Left ventricle myocardium superior (tissue), 1 donor: Measurements from ENCODE around the gene CLDN8. TPM values are rescaled to one million over a fixed set of nuclear protein-coding genes. Genes with fewer than 3 reads are reported as not detected.

ENCODE experiments used
- ATAC-seq: fragments of 200-7000 bp; cut with Tn5 transposase; one replicate; pipeline ENCODE4 v1.9.1; 2020; ENCODE audit warnings: mild to moderate bottlenecking, moderate library complexity
- DNase-seq: peaks from one replicate; pipeline ENCODE4 v3.0.0-alpha.2; 2020
- intact Hi-C: fragments of 100-400 bp; cut with micrococcal nuclease; formaldehyde crosslinking; loops from one replicate; pipeline ENCODE4 v1.11.0; 2022
- total RNA-seq: library from RNA; stranded (reverse); fragmentation: NEBNext Ultra II Directional; extraction: Animal tissue kit (Norgen Biotek cat#: 25700); gene quantifications from one replicate; pipeline ENCODE4 v1.2.1, GENCODE V29; 2021
- donor health status: DM: no; HTN: yes; CAD: no; lungs with severe emphysema.

CLDN8 gene
- total RNA-seq, 1 donor from 2014 or later: not detected

GRCh38 chr21:30209601-30210000 is 6.3 kb downstream of the CLDN8 start:
- no peak for ATAC-seq
- DNase-seq: no peak
- intact Hi-C loops: no loop called here

DNA sequence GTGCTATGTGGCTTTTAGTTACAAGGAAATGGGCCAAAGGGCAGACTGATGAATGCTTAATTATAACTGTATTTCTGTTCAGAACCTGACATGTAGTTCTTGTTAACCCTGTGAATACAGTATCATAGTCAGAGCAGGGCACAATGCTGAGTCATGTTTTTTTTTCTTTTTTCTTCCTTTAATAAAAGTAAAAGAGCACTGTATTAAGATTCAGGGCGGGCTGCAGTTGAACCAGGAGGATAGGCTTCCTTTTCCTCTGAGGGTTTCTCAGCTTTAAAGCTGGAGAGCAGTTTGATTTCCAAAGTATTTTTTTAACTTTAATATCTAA is 8.7 kb downstream of the CLDN8 start:
- intact Hi-C loops: no loop called here
- ATAC-seq: no peak

DNA sequence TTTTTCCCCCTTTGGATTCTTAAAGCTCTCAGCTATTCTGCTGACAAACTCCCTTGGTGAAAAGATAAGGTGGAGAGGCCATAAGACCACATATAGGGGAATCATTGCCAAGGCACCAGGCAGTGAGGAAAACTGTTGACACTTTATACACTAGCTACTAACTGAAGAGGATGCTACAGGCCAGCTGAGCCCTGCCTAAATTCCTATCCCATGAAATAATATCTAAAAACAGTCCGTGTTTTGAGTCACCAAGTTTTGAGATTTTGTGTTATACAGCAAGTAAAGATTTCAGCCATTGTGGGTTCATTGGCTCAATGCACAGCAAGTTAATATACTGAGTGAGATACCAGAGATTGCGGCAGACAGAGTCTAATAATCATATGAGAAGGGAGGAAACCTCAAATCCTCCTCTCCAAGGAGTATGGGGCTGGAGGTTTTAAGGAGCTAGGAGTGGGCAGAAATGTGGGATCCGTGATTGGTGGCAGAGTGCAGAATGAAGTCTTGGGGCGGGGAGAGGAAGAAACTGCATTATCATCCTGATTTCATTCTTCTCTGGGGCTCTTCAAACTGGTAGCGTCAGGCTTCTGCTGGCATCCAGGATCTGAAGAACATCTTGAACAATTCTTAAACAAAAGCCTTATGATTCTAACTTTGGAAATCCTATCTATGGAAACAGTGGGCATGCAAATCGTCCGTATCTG is 9.2 kb downstream of the CLDN8 start:
- intact Hi-C loops: no loop called here
- no peak for ATAC-seq

More for the DNA sequence above, 8.7 kb downstream of the CLDN8 start:
- no peak for DNase-seq

DNA sequence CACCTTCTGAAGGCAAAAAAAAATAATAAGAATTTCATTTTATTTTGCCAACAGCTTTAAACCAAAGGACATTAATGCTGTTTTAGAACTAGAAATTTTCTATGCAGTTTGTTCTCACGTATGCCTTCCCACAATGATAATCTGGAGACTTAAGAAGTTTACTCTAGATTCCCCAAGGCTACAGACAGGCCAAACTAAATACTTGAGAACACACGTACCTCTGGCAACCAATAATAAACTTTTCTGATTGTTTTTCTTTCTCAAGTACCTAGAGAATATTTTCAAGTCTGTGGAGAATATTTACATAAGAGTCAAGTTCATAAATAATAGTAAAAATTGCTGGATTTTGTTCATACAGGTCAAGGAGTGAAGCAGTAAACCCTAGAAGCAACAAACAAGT is 15.9 kb downstream of the CLDN8 start:
- ATAC-seq (no peak), DNase-seq (no peak)
- intact Hi-C loops: no loop called here

More for the DNA sequence above, 9.2 kb downstream of the CLDN8 start:
- no peak for DNase-seq

DNA sequence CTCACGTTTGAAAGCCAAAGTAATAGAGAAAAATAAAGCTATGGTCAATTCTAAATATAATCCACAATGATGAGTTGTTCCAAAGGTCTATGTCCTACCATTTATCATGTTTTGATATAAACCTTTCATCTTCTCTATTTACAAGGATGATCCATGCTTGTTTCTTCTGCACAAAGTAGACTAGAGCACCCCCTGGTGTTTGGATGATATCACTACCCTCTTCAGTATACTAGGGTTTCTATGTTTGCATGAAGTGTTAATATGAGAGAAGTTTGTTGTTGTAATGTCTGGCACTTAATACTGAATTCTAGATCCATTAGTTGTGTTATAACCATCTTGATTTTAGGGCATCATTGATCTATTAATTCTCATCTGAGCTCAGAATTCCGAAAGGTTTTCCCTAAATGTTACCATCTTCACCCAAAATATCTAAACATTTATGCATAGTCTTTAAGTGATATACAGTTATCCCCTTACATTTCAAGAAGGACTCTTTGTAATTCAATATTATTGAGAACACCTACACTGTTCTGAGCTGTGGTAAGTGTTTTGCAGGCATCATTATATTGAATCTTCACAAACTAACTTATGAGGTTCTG is 21.1 kb downstream of the CLDN8 start:
- no peak for DNase-seq
- intact Hi-C loops: no loop called here
- ATAC-seq: no peak

- DNase-seq: no peak
- no peak for ATAC-seq
- intact Hi-C loops: no loop called here
Observed at GRCh38 chr21:30193201-30193600, 22.7 kb downstream of the CLDN8 start.

DNA sequence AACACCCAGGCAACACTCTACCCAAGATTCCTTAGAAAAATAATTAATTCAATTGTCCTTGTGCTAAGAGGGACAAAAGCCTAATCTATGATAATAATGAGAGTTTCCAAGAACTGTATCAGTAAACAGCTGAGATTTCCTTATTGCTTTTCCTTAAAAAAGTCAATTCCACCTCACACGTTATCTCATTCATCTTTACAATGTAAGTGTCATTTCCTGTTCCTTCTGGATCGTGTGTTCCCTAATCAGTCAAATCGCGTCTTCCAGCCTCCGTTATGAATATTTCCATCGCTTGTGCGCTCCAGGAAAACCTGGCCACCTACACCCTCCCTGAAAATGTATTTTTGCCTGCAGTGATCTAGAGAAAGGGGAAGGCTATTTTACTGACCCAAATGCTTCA is 25.3 kb downstream of the CLDN8 start:
- no peak for DNase-seq
- intact Hi-C loops: no loop called here
- no peak for ATAC-seq

- DNase-seq: no peak
- intact Hi-C loops: no loop called here
- no peak for ATAC-seq
Observed at GRCh38 chr21:30189773-30190172, 26.1 kb downstream of the CLDN8 start.

- ATAC-seq: no peak
- intact Hi-C loops: no loop called here
- no peak for DNase-seq
Observed at GRCh38 chr21:30186242-30186641, 29.7 kb downstream of the CLDN8 start.

DNA sequence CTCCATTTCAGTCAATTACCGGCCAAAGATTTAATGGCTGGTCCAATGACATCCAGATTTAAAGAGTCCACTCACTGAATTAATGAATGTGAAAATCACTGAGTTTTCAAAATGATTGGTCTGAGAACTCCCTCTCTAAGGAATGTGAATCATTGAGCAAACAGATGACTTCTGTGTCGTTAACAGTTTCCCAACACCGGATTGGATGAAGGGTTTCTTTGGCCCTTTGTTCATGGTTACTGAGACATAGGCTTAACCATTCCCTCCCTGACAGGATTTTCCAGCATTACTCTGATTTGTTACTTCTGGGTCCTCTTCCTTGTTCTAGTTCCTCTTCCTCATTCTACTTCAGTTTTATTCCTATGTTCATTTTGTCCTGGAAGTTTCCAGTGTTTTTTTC is 47.8 kb downstream of the CLDN8 start:
- no peak for ATAC-seq
- intact Hi-C loops: no loop called here

GRCh38 chr21:30166705-30167104 is 49.2 kb downstream of the CLDN8 start, which contains the start of gene CLDN17:
Gene CLDN17 (minus strand): TSS chr21:30166805. CDS start chr21:30166617, 188 bp downstream.
- DNase-seq (no peak), ATAC-seq (no peak)
- intact Hi-C loops: no loop called here

More for the DNA sequence above, 47.8 kb downstream of the CLDN8 start:
- no peak for DNase-seq

- peak; percentile 8 for DNase-seq
- no peak for ATAC-seq
- intact Hi-C loops: no loop called here
Observed at GRCh38 chr21:30166171-30166570, 49.7 kb downstream of the CLDN8 start.

DNA sequence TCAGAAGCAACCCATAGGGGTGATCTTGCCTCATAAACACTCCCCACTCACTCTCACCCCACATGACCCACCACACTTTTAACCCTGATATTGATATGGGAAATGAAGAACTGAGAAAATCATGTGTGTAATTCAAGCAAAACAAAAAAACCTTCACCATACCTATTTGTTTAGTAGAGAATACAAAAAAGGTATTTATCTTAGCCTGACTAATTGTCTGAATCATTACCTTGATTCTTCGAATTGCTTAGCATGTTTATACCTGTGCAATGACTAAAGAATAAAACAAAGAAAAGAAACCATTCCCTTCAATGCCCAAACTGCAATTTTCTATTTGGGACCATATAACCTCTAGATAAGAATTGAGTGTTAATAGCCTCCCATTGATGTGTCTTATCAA is 51.1 kb downstream of the CLDN8 start:
- intact Hi-C loops: no loop called here
- DNase-seq: no peak
- ATAC-seq: no peak

Other genes starting within 250 kb of the CLDN8 start
- gene CLDN17, start 49.3 kb downstream of the CLDN8 start, total RNA-seq: not detected
- gene KRTAP24-1, start 66.9 kb upstream of the CLDN8 start, total RNA-seq: not detected
- not detected for gene KRTAP25-1, start 73.4 kb upstream of the CLDN8 start, total RNA-seq
- not detected for gene KRTAP26-1, start 104.2 kb upstream of the CLDN8 start, total RNA-seq
- gene KRTAP27-1, start 121.6 kb upstream of the CLDN8 start, total RNA-seq: not detected
- not detected for gene KRTAP23-1, start 132.5 kb upstream of the CLDN8 start, total RNA-seq
- gene KRTAP13-2, start 156.2 kb upstream of the CLDN8 start, total RNA-seq: not detected
- not detected for gene KRTAP13-1, start 179.9 kb upstream of the CLDN8 start, total RNA-seq
- gene KRTAP13-3, start 209.8 kb upstream of the CLDN8 start, total RNA-seq: not detected
- gene KRTAP13-4, start 214.1 kb upstream of the CLDN8 start, total RNA-seq: not detected
- not detected for gene KRTAP15-1, start 224.2 kb upstream of the CLDN8 start, total RNA-seq